Bronchial epithelial cell (primary cell): ENCODE measurements around the gene GAK. TPM values are rescaled to one million over a fixed set of nuclear protein-coding genes. Genes with fewer than 3 reads are reported as not detected.

Source experiments
- DNase-seq: peaks from one replicate; pipeline ENCODE4 v3.0.0-alpha.2; 2010; ENCODE audit warnings: low read depth
- FAIRE-seq: peaks from 2 replicates; lab custom pipeline; 2011; peaks lifted over from hg19 to GRCh38; lab: Jason Lieb, UNC
- H3K27me3 ChIP-seq: 2 replicates; pipeline ENCODE4 v1.5.1; 2011; ENCODE audit warnings: low read length; ENCODE audit not compliant: control insufficient read depth, insufficient read depth
- H3K36me3 ChIP-seq: 2 replicates; pipeline ENCODE4 v1.5.1; 2011; ENCODE audit warnings: low read length; ENCODE audit not compliant: control insufficient read depth, insufficient read depth
- H3K4me3 ChIP-seq: 2 replicates; pipeline ENCODE4 v1.5.1; 2011; ENCODE audit warnings: mild to moderate bottlenecking, low read depth, low read length, control low read depth
- total RNA-seq: library from RNA; depleted of rRNA; stranded (reverse); fragments of >200 nt; gene quantifications from 2 replicates; pipeline ENCODE4 v1.2.1, GENCODE V29; 2014
- TF ChIP-seq, protein P1 (sequence below): IDR thresholded peaks from 2 replicates; pipeline ENCODE4 v1.5.1; 2011; ENCODE audit warnings: mild to moderate bottlenecking, moderate library complexity, low read length, control low read depth, inconsistent platforms; ENCODE audit not compliant: insufficient read depth, severe bottlenecking

Gene GAK
- total RNA-seq, 1 donor from 2014 or later: 52.9 TPM

GRCh38 chr4:903066-904046 is 28.8 kb downstream of the GAK start:
- TF ChIP-seq, protein P1, sequence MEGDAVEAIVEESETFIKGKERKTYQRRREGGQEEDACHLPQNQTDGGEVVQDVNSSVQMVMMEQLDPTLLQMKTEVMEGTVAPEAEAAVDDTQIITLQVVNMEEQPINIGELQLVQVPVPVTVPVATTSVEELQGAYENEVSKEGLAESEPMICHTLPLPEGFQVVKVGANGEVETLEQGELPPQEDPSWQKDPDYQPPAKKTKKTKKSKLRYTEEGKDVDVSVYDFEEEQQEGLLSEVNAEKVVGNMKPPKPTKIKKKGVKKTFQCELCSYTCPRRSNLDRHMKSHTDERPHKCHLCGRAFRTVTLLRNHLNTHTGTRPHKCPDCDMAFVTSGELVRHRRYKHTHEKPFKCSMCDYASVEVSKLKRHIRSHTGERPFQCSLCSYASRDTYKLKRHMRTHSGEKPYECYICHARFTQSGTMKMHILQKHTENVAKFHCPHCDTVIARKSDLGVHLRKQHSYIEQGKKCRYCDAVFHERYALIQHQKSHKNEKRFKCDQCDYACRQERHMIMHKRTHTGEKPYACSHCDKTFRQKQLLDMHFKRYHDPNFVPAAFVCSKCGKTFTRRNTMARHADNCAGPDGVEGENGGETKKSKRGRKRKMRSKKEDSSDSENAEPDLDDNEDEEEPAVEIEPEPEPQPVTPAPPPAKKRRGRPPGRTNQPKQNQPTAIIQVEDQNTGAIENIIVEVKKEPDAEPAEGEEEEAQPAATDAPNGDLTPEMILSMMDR: no peak
- H3K4me3 ChIP-seq: no peak overlapping the region
- no peaks in the 10 kb centered on the region for H3K27me3 ChIP-seq
- no peak for FAIRE-seq
- peaks cover 23% of the 10 kb centered on the region for H3K36me3 ChIP-seq
- DNase-seq: no peak

- FAIRE-seq: no peak
- H3K36me3 ChIP-seq: peaks cover 28% of the 10 kb centered on the region
- no peaks in the 10 kb centered on the region for H3K27me3 ChIP-seq
These were observed 30.8 kb downstream of the GAK start for GRCh38 chr4:901192-901910.

DNA sequence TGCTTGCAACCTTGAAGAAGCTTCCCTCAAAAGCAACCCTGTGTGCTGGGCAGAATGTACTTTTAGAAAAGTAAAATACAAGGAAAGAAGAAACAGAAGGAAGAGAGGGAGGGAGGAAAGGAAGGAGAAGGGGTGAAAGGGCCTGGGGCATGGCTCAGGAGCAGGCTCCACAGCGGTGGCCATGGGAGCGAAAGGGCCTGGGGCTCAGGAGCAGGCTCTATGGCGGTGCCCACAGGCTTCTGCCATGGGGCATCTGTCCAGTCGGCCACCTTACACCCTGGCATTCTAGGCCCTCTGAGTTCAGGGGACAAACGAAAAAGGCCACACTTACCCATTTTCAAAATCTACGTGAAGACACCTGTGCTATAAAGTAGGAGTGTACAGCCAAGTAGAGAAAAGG is 31.4 kb downstream of the GAK start:
- FAIRE-seq: no peak
- Histone ChIP-seq H3K4me3 (no peak overlapping the region), H3K27me3 (no peaks in the 10 kb centered on the region), H3K36me3 (peaks cover 29% of the 10 kb centered on the region)
- DNase-seq: no peak
- TF ChIP-seq, protein P1: no peak

More at GRCh38 chr4:901192-901910, 30.8 kb downstream of the GAK start:
- TF ChIP-seq, protein P1: no peak
- H3K4me3 ChIP-seq: no peak overlapping the region
- no peak for DNase-seq

GRCh38 chr4:900073-900472 is 32.0 kb downstream of the GAK start:
- no peaks in the 10 kb centered on the region for H3K27me3 ChIP-seq
- TF ChIP-seq, protein P1: no peak
- H3K36me3 ChIP-seq: peaks cover 31% of the 10 kb centered on the region
- no peak overlapping the region for H3K4me3 ChIP-seq
- FAIRE-seq (no peak), DNase-seq (no peak)

GRCh38 chr4:899556-899906 is 32.6 kb downstream of the GAK start:
- DNase-seq (no peak), FAIRE-seq (no peak)
- Histone ChIP-seq H3K4me3 (no peak overlapping the region), H3K27me3 (no peaks in the 10 kb centered on the region), H3K36me3 (peaks cover 31% of the 10 kb centered on the region)
- TF ChIP-seq, protein P1: no peak
